Stimulated activated naive CD8-positive, alpha-beta T cell treated with anti-CD3 and anti-CD28 coated beads, Interleukin-15, Interleukin-2, amounts not matched to agents 100 U/mL and 50 U/mL, for 24 hours (primary cell): ENCODE results near the gene TSPO2.

ENCODE experiments used
- ATAC-seq: fragments of 150-1000 bp; cut with Tn5 transposase; one replicate; pipeline ENCODE4 v1.10.0; 2021
- DNase-seq: peaks from one replicate; pipeline ENCODE4 v3.0.0; 2021

TSPO2 gene

GRCh38 chr6:41051873-41052272 is 9.6 kb downstream of the TSPO2 start:
- DNase-seq = no peak
- peak; percentile 30 for ATAC-seq

GRCh38 chr6:41053041-41053440 is 10.8 kb downstream of the TSPO2 start, which contains the start of gene APOBEC2:
TSS of gene APOBEC2 (plus strand) at chr6:41053202. CDS start at chr6:41053348, 146 bp downstream.
- ATAC-seq = no peak
- no peak for DNase-seq

GRCh38 chr6:41054511-41054910 is 12.2 kb downstream of the TSPO2 start:
- DNase-seq (no peak), ATAC-seq (no peak)

- ATAC-seq = no peak
- no peak for DNase-seq
Observed at GRCh38 chr6:41055149-41055548, 12.9 kb downstream of the TSPO2 start.

GRCh38 chr6:41056768-41057490 is 14.7 kb downstream of the TSPO2 start:
- ATAC-seq (no peak), DNase-seq (no peak)

GRCh38 chr6:41058783-41059181 is 16.5 kb downstream of the TSPO2 start:
- no peak for DNase-seq
- ATAC-seq = no peak

- ATAC-seq (no peak), DNase-seq (no peak)
Observed at GRCh38 chr6:41059556-41059955, 17.3 kb downstream of the TSPO2 start.

GRCh38 chr6:41061196-41061726 is 19.0 kb downstream of the TSPO2 start:
- DNase-seq (no peak), ATAC-seq (no peak)

- ATAC-seq (no peak), DNase-seq (no peak)
Observed at GRCh38 chr6:41062056-41062455, 19.8 kb downstream of the TSPO2 start.

GRCh38 chr6:41063884-41064285 is 21.6 kb downstream of the TSPO2 start:
- no peak for DNase-seq
- no peak for ATAC-seq

GRCh38 chr6:41064841-41065240 is 22.6 kb downstream of the TSPO2 start:
- ATAC-seq (no peak), DNase-seq (no peak)

- ATAC-seq (no peak), DNase-seq (no peak)
Observed at GRCh38 chr6:41065550-41066026, 23.3 kb downstream of the TSPO2 start.

GRCh38 chr6:41066867-41067304 is 24.6 kb downstream of the TSPO2 start:
- DNase-seq (peak; percentile 69), ATAC-seq (no peak)

GRCh38 chr6:41071501-41071922 is 29.2 kb downstream of the TSPO2 start:
- ATAC-seq (no peak), DNase-seq (no peak)

- peak; percentile 100 for DNase-seq
- peak; percentile 87 for ATAC-seq
Observed at GRCh38 chr6:41071923-41072835, 29.9 kb downstream of the TSPO2 start, which contains the start of gene OARD1. TSS of gene OARD1 (minus strand) at chr6:41072356. CDS start at chr6:41071634, 722 bp downstream.

GRCh38 chr6:41072836-41073202 is 30.6 kb downstream of the TSPO2 start, which contains the start of gene NFYA:
TSS of gene NFYA (plus strand) at chr6:41072974. CDS start at chr6:41079090, 6,116 bp downstream.
- peak; percentile 84 for ATAC-seq
- no peak for DNase-seq

GRCh38 chr6:41073203-41073967 is 31.1 kb downstream of the TSPO2 start:
- peak; percentile 86 for DNase-seq
- ATAC-seq = peak; percentile 9

- DNase-seq (no peak), ATAC-seq (no peak)
Observed at GRCh38 chr6:41073968-41074691, 31.9 kb downstream of the TSPO2 start.

GRCh38 chr6:41074692-41075436 is 32.6 kb downstream of the TSPO2 start:
- ATAC-seq = no peak
- DNase-seq = no peak
